ENCODE data around the gene THADA.
"Not testable (repeated sequence)": the region's sequence is repeated elsewhere in the genome, so short reads cannot be mapped to it uniquely, and the experiment has no call there.

Gene THADA

DNA sequence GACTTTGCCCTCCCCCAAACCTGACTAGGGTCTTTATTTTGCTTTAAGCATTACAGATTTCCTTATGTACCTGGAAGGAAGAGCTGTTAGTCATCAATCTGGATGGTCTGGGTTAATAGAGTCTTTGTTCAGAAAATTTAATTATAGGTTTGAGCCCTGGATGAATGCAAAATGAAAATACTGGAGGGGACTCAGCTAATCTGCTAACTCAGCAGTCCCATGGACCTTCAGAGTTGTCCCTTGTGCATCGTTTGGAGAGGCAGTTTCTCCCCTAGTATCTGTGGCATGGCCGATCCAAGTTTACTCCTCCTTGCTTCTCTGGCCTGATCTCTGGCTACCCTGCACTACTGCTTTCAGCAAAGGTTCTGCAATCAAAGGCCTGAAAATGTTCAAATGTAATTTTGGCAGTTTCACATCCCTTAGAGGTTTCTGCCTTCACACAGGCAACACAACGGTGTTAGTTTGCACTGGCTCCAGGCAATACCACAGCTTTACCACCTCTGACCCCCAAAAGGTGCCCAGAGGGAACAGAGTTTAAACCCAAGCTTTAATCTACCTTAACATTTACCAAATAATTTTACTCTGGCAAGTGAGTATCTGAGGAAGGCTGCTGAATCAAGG lies 134.3 kb downstream of the THADA start:
- no peak for DNase-seq

- DNase-seq: no peak
Observed at GRCh38 chr2:43460611-43461365, 135.1 kb downstream of the THADA start.

GRCh38 chr2:43460174-43460546 lies 135.7 kb downstream of the THADA start:
- no peak for DNase-seq

DNA sequence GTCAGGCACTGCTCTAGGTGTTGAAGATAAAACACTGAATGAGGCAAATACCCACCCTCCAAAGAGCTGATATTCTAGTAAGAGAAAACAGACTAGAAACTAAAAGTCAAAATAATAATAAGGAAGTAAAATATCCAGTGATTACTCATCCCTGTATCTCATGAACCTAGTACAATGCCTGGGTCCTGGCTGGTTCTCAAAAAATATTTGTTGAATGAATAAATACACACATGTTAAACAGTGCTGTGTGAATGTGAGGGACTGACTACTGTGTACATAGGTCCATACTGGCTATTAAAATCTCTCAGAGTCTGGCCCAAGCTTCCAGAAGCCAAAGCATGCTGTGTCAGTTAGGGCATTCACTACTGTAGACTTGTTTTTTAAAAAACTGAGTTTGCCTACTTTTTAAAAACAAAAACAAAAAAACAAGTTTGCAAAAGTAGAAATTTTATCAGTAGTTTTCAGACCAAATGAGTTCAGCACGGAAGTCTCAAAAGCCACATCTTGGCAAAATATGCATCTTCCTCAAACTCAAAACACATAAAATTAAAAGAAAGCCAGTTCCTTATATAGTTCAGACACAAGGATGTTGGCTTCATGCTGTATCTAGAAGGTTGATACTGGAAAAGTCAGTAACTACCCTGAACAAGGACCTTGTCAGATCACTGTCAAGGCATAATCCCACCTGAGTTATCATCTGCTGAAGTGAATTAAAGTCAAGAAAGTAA lies 136.2 kb downstream of the THADA start:
- peak; percentile 58 for DNase-seq

DNA sequence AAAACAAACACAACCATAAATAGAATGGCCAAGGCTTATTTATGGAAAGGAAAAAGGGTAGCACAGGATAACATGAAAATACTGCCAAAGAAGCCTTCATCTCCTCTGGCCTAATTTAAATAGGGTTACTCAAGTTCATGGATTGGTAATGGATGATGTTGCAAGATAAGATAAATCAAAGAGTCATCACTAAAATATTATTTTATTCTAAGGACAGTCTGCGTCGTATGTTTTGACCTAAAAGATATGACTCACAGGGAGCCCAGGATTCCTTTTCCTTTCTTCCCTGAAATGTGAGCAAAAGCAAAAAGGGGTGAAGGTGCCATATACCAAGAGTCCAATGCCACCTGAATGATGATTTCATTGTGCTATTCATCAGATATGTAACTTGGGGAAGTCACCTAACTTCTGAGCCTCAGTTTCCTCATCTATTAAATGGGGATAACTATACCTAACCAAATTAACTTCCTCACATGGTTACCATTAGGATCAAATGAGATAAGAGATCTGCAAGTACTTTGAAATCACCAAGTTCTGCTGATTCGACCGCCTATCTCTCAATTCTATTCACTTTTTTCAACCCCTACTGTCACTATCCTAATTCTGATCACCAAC lies 137.7 kb downstream of the THADA start:
- peak; percentile 69 for DNase-seq

GRCh38 chr2:43455731-43456642 lies 139.9 kb downstream of the THADA start:
- no peak for DNase-seq

GRCh38 chr2:43455296-43455695 lies 140.5 kb downstream of the THADA start:
- DNase-seq: no peak

DNA sequence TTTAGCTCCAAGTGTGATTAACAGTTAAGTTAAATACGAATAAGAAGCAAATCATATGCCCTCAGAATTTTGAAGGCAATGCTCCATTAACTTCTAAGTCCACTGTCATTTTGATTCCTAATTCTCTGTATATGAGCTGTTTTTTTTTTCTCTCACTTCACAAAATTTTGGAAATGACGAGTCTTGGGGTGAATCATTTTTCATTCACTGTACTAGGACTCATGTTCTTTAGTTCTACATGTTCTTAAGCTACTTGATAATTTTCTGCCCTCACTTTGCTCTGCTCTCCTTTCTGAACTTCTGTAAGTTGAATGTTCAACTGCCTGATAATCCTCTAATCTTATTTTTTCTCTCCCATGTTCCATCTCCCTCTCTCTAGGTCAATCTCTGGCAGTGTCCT lies 141.0 kb downstream of the THADA start:
- DNase-seq: no peak

GRCh38 chr2:43453179-43454170 lies 142.4 kb downstream of the THADA start:
- no peak for DNase-seq

DNA sequence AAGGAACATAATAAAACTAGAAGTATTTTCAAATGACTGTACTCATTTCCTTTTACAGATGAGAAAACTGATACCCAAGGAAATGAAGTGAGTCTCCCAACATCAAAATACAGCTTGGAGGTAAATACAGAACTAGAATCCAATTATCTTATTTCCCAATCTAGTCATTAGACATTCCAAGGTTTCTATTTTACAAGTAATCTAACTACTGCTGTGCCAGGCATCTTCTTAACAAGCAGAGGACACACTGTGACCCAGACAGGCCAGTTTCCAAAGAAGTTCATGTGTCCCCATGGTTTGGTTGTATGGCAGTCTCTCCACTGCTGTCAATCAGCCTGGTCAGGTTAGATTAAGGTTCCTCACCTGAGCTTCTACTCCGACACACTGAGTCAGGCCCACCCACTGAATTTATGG lies 143.5 kb downstream of the THADA start:
- no peak for DNase-seq

- DNase-seq: no peak
Observed at GRCh38 chr2:43450617-43451016, 145.2 kb downstream of the THADA start.

DNA sequence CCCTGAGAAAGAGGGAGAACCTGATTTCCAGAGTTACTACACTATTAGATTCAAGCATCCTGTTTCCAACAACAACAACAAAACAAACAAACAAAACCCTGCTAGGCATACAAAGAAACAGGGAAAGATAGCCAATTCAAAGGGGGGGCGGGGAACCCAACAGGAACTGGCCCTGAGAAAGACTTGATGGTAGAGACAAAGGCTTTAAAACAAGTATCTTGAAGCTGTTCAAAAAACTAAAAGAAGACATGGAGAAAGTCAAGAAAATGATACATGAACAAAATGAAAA lies 147.1 kb downstream of the THADA start:
- DNase-seq: no peak

DNA sequence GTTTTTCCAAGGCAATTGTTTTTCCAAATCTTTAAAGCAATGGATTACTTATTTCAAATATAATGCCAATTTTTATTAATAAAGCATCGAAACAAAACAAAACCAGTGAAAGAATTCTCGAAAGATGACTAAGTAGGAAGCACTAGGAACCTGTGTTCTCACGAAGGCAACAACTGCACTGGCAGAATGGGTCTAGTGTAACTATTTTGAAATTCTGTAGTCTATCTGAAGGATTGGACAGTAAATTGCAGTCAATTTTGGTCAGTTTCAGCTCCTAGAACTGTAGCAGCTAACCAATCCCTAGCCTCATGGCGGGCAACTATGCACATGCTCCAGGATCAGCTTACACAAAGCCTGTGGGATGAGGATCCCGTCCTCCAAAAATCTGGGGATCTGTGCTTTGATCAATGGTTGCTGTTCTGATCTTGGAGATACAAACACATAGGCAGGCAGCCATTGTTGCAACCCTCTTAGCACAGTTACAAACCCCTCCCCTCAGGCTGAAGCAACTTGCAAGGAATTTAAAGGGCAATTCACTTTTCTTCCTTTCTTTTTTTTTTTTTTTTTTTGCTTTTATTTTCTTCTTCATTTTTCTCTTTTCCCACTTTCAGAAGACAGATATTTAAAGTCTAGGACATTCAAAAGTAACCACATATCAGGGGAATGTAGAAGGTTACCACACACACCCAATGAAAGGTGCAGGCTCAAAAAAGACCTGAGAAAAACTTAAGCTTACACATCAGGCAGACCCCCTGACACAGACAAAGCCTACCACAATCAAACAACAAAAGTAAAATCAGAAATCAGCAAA lies 147.6 kb downstream of the THADA start:
- DNase-seq: no peak

- not testable (repeated sequence) for DNase-seq
Observed at GRCh38 chr2:43446755-43447154, 149.1 kb downstream of the THADA start.

- no peak for DNase-seq
Observed at GRCh38 chr2:43445781-43446180, 150.1 kb downstream of the THADA start.

GRCh38 chr2:43444989-43445645 lies 150.7 kb downstream of the THADA start:
- peak; percentile 79 for DNase-seq

DNA sequence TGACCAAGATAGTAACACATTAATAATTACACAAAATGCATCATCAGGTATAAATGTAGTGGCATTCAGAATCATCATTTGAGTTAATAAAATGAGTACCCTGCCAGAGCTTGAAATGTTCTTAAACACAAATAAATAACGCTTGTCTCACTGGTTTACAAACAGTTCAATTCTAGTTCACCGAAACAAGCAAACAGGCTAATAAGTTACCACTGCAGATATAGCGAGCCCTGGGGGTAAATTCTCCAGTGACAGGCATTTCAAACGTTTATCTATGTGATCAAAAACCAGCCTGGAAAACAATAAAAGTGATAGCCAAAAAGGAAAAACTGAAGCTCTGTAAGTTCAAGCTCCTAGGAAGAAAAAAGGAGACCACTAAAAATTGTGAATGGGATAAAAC lies 152.6 kb downstream of the THADA start:
- no peak for DNase-seq

- DNase-seq: no peak
Observed at GRCh38 chr2:43441195-43441594, 154.6 kb downstream of the THADA start.

GRCh38 chr2:43438858-43439655 lies 156.8 kb downstream of the THADA start:
- no peak for DNase-seq

Measured in fibroblast of skin of scalp (primary cell).